Panc1 (cell line): ENCODE data around the gene ATAD2B.

Experiments
- CTCF ChIP-seq: fragments of 450-650 bp; IDR thresholded peaks from 2 replicates; pipeline ENCODE4 v1.5.1; 2017; ENCODE audit warnings: mild to moderate bottlenecking
- POLR2AphosphoS5 ChIP-seq: IDR thresholded peaks from 2 replicates; pipeline ENCODE4 v1.6.1; 2012; ENCODE audit warnings: mild to moderate bottlenecking, low read depth, low read length, moderate library complexity

- TF ChIP-seq CTCF (no peak), POLR2AphosphoS5 (no peak)
Observed at GRCh38 chr2:23703583-23704385, 223.1 kb downstream of the ATAD2B start.
